Suprapubic skin (tissue), 4 donors: ENCODE measurements around the gene PXK. TPM values are rescaled to one million over a fixed set of nuclear protein-coding genes. Genes with fewer than 3 reads are reported as not detected.

Experiments
- DNase-seq, 2 donors: peaks; one replicate each; pipeline ENCODE4 v3.0.0-alpha.2; 2019; ENCODE audit warnings: low spot score in 2 of 2
- H3K27ac ChIP-seq: fragments of 200-600 bp; sonication (generic); one replicate; pipeline ENCODE4 v1.5.1; 2019
- H3K27me3 ChIP-seq: fragments of 200-600 bp; sonication (generic); one replicate; pipeline ENCODE4 v1.5.1; 2019
- H3K36me3 ChIP-seq: fragments of 200-600 bp; sonication (generic); one replicate; pipeline ENCODE4 v1.5.1; 2019
- H3K4me1 ChIP-seq: fragments of 200-600 bp; sonication (generic); one replicate; pipeline ENCODE4 v1.5.1; 2019
- H3K4me3 ChIP-seq: fragments of 200-600 bp; sonication (generic); one replicate; pipeline ENCODE4 v1.5.1; 2019; ENCODE audit warnings: mild to moderate bottlenecking
- H3K9me3 ChIP-seq: fragments of 200-600 bp; sonication (generic); one replicate; pipeline ENCODE4 v1.5.1; 2019
- EP300 ChIP-seq: sonication (generic); formaldehyde crosslinking; IDR thresholded peaks from one replicate; pipeline ENCODE4 v1.6.1; 2017; ENCODE audit warnings: antibody characterized with exemption
- POLR2A ChIP-seq, 2 donors: fragments of 450-650 bp; IDR thresholded peaks; one replicate each; pipeline ENCODE4 v1.6.1; 2017; ENCODE audit warnings: antibody characterized with exemption in 2 of 2, mild to moderate bottlenecking in 2 of 2, moderate library complexity in 2 of 2
- POLR2AphosphoS5 ChIP-seq, 3 donors: sonication (generic); formaldehyde crosslinking; IDR thresholded peaks; one replicate each; pipeline ENCODE4 v1.6.1; 2017; ENCODE audit warnings: antibody characterized with exemption in 3 of 3
- WGBS: methylation state at CpG from one replicate; pipeline ENCODE4 v1.1.5; 2018; 5-methylcytosine and 5-hydroxymethylcytosine counted together
- total RNA-seq, 4 donors: library from RNA; depleted of rRNA; stranded (reverse); fragments of >200 nt; gene quantifications; one replicate each; pipeline ENCODE4 v1.1.0, GENCODE V29; 2016
- TF ChIP-seq, protein P1 (sequence below), 2 donors: fragments of 200-600 bp in 1 of 2; fragments of 450-650 bp in 1 of 2; sonication (generic) in 1 of 2; IDR thresholded peaks; one replicate each; pipeline ENCODE4 v1.5.1; 2016 to 2019; ENCODE audit warnings: antibody characterized with exemption in 2 of 2, mild to moderate bottlenecking in 1 of 2, moderate library complexity in 1 of 2

The PXK gene
- total RNA-seq, 4 donors from 2014 or later, result 16.0 to 36.9 (median 21.8) TPM

DNA sequence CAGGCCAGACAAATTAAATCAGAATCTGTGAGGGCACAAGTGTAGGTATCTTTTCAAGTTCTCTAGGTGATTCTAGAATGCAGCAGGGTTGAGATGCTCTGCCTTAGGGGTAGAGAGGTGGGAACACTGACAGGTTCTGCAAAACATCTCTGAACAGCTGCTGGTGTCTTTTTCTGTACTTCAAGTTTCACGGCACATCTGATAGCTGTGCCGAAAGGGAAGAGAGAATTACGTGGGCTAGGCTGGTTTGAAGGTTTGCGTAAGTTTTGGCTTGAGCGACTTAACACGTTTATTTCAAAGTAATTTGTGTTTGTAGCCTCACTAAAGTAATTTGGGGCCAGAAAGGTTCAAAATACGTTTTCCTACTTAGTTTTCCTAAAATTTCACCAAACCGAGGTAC is 22.5 kb downstream of the PXK start:
- no peaks in the 10 kb centered on the region for H3K36me3 ChIP-seq
- DNase-seq, result no peak
- H3K4me1 ChIP-seq, result peaks cover 23% of the 10 kb centered on the region
- no peaks in the 10 kb centered on the region for H3K9me3 ChIP-seq
- no peak for TF ChIP-seq POLR2A (IDR thresholded peaks at IDR 0.05)
- TF ChIP-seq, protein P1, sequence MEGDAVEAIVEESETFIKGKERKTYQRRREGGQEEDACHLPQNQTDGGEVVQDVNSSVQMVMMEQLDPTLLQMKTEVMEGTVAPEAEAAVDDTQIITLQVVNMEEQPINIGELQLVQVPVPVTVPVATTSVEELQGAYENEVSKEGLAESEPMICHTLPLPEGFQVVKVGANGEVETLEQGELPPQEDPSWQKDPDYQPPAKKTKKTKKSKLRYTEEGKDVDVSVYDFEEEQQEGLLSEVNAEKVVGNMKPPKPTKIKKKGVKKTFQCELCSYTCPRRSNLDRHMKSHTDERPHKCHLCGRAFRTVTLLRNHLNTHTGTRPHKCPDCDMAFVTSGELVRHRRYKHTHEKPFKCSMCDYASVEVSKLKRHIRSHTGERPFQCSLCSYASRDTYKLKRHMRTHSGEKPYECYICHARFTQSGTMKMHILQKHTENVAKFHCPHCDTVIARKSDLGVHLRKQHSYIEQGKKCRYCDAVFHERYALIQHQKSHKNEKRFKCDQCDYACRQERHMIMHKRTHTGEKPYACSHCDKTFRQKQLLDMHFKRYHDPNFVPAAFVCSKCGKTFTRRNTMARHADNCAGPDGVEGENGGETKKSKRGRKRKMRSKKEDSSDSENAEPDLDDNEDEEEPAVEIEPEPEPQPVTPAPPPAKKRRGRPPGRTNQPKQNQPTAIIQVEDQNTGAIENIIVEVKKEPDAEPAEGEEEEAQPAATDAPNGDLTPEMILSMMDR (IDR thresholded peaks at IDR 0.05), result no peak
- no peak overlapping the region for H3K27ac ChIP-seq
- WGBS, result 80% methylated on average over 8 of the region's 8 CpGs
- H3K4me3 ChIP-seq, result no peak overlapping the region
- no peaks in the 10 kb centered on the region for H3K27me3 ChIP-seq

DNA sequence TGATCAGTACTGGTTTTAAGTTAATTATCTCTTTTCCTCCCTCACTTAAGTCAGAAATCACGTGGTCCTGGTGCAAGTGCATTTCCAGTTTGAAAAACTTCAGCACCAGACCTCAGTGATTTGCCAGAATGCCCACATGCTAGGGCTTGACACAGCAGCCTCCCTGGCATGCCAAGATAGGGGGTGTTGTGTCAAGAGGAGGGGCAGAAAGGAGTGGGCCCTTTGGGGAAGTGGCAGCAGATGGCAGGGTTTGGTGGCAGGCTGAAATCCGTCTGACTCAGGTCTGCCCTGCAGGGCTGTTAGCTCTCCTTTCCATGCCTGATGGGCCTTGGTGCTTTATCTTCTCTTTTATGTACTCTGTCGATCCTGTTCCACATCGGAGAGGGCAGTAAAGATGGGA is 23.4 kb downstream of the PXK start:
- Histone ChIP-seq H3K4me3 (no peak overlapping the region), H3K27me3 (no peaks in the 10 kb centered on the region), H3K36me3 (no peaks in the 10 kb centered on the region), H3K4me1 (peaks cover 15% of the 10 kb centered on the region), H3K27ac (no peak overlapping the region), H3K9me3 (no peaks in the 10 kb centered on the region)
- no peak for TF ChIP-seq POLR2AphosphoS5 (IDR thresholded peaks at IDR 0.05)
- no peak for TF ChIP-seq EP300
- TF ChIP-seq POLR2A (IDR thresholded peaks at IDR 0.05), result no peak
- TF ChIP-seq, protein P1 (IDR thresholded peaks at IDR 0.05), result no peak
- DNase-seq, result no peak
- WGBS, result 31% methylated on average over 4 of the region's 4 CpGs

DNA sequence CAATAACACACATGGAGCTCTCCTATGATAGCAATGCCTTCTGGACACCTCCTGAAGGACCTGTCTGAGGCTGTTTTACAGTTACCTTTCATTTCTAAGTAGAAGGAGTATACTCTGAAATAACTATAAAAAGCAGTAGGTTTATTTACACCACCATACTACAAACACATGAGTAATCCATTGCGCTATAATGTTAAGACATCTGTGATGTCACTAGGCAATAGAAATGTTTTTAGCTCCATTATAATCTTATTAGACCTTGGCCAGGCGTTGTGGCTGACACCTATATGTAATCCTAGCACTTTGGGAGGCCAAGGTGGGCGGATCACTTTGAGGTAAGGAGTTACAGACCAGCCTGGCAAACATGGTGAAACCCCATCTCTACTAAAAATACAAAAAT is 24.7 kb downstream of the PXK start:
- Histone ChIP-seq H3K27ac (no peak overlapping the region), H3K36me3 (no peaks in the 10 kb centered on the region), H3K27me3 (no peaks in the 10 kb centered on the region), H3K9me3 (no peaks in the 10 kb centered on the region), H3K4me1 (peaks cover 13% of the 10 kb centered on the region), H3K4me3 (no peak overlapping the region)
- TF ChIP-seq, protein P1 (IDR thresholded peaks at IDR 0.05), result no peak
- TF ChIP-seq EP300 (no peak), POLR2AphosphoS5 (IDR thresholded peaks at IDR 0.05) (no peak), POLR2A (IDR thresholded peaks at IDR 0.05) (no peak)
- no peak for DNase-seq
- WGBS, result 85% methylated on average over 3 of the region's 3 CpGs

DNA sequence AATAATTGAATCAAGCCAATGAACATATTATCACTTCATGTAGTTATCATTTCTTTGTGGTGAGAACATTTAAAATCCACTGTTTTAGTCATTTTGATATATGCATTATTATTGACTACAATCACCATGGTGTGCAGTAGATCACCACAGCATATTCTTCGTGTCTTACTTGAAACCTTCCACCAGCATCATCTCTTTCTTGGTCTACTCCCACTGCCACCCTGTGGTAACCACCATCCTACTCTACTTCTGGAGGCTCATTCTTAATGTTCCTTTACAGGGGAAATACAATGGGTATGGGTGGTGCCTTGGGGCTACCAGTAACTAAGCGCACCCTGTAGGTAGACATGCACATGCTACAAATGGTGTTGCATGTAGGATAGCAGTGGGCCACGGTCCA is 25.4 kb downstream of the PXK start:
- H3K36me3 ChIP-seq, result no peaks in the 10 kb centered on the region
- TF ChIP-seq POLR2A (IDR thresholded peaks at IDR 0.05) (no peak), POLR2AphosphoS5 (IDR thresholded peaks at IDR 0.05) (no peak), EP300 (no peak)
- TF ChIP-seq, protein P1 (IDR thresholded peaks at IDR 0.05), result no peak
- H3K4me1 ChIP-seq, result peaks cover 13% of the 10 kb centered on the region
- no peak overlapping the region for H3K27ac ChIP-seq
- no peaks in the 10 kb centered on the region for H3K27me3 ChIP-seq
- H3K4me3 ChIP-seq, result no peak overlapping the region
- DNase-seq, result no peak
- 90% methylated on average over 3 of the region's 3 CpGs for whole genome bisulfite sequencing
- H3K9me3 ChIP-seq, result no peaks in the 10 kb centered on the region

DNA sequence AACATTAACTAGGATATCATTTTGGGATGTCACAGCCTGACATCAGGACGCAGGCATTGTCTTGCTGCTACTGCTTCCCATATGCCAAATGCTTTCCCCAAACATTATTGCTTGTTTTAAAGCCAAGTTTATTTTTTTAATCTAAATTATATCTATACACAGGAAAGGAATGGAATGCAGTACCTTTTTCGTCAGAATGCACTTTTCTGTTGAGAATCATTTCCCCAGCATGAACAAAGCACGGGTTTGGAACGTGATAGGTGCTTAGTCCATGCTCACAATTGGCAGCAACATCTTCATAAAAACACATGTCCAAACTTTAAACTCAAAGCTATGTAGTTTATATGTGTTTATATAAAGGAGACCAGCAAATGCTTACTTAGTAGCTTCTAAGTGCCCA is 26.1 kb downstream of the PXK start:
- H3K36me3 ChIP-seq, result no peaks in the 10 kb centered on the region
- no peaks in the 10 kb centered on the region for H3K9me3 ChIP-seq
- H3K27me3 ChIP-seq, result no peaks in the 10 kb centered on the region
- H3K27ac ChIP-seq, result no peak overlapping the region
- no peak overlapping the region for H3K4me3 ChIP-seq
- WGBS, result 84% methylated on average over 4 of the region's 4 CpGs
- H3K4me1 ChIP-seq, result peaks cover 13% of the 10 kb centered on the region
- no peak for DNase-seq
- TF ChIP-seq EP300, result no peak
- no peak for TF ChIP-seq POLR2AphosphoS5 (IDR thresholded peaks at IDR 0.05)
- TF ChIP-seq POLR2A (IDR thresholded peaks at IDR 0.05), result no peak
- TF ChIP-seq, protein P1 (IDR thresholded peaks at IDR 0.05), result no peak
